Amniotic epithelial cell (primary cell): ENCODE measurements around the gene KHDC1.
"Not testable (repeated sequence)": the region's sequence is repeated elsewhere in the genome, so short reads cannot be mapped to it uniquely, and the experiment has no call there.

Experiments
- DNase-seq: peaks from one replicate; pipeline ENCODE4 v3.0.0-alpha.2; 2010; ENCODE audit warnings: low read depth

The KHDC1 gene

DNA sequence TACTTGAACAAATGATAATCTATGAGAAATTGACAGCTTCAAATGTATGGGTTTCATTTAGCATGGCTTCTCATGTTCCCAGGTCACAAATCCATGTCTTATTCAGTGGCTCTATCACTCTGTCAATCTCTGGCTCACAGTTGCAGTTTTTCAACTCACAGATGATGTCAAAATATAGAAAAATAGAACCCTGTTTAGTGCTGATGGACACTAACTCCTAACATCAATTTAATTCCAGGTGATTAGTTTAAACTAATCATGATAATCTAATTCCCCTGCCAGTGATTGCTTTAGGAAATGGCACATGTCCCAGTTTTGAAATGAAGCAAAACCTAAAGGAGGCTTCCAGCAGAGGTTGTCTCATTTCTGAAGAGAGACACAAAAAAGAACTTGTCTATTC lies 13.0 kb downstream of the KHDC1 start:
- DNase-seq: no peak

DNA sequence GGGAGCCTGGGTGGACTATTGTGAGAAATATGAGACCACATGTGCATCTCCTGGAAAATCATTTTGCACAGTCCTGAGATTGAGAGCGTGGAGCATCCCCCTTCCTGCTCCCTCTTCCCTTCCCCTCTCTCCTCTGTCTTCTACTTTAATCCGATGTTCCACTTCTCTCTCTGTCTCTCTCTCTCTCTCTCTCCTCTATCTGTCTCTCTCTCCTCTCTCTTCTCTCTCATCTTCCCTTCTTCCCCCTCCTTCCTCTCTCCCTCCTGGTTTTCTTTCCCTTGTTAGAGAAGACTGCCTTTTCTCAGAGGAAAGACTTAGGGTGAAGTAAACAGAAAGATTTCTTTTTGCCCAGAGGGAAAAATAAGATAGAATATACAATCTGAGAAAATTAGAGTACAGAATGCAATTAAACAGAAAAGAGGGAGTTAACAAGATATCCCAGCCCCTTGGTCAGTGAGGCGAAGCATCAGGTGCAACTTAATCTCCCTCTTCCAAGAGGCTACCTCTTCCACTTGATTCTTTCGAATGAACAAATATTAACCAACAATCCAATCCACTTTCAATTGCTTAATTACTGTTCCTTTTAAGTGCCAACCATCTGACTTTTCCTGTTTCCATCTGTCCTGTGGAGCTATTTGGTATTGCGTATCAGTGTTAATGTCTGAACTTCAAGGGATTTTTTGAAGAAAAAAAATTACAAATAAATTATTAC lies 14.6 kb downstream of the KHDC1 start:
- DNase-seq: no peak

DNA sequence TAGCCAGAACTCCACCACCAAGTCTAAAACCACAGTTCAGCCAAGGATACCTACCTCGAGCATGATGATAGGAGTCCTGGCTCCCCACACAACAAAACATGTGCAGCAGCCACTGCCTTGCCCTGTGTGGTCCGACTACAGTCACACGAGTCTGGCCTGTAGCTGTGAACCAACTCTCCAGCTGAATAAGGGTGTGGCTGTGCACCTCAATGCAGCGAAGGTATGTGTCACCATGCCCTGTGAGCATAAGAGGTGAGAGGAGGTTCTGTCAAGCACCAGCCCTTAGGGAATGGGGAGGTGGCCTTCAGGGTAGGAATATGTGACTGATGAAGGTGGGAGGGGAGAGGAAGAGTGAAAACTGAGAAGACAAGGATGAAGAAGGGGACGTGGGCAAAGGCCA lies 21.0 kb downstream of the KHDC1 start:
- DNase-seq: no peak

DNA sequence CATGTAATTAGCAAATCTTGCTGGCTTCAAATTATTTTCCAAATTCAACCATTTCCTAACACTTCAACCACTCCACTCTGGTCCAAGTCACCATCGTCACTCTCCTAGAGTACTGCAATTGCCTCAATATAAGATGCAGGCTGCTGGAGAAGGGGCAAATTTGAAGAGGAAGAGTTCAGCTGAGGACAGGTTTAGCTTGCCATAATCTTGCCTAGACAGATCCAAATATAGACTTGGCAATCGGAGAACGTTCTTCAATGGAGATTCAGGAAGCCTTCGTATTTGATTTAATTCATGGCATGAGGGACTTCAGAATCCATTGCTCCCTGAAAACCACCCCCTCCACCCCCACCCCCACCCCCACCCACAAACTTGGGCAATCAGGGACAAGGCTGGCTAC lies 22.3 kb downstream of the KHDC1 start:
- DNase-seq: no peak

DNA sequence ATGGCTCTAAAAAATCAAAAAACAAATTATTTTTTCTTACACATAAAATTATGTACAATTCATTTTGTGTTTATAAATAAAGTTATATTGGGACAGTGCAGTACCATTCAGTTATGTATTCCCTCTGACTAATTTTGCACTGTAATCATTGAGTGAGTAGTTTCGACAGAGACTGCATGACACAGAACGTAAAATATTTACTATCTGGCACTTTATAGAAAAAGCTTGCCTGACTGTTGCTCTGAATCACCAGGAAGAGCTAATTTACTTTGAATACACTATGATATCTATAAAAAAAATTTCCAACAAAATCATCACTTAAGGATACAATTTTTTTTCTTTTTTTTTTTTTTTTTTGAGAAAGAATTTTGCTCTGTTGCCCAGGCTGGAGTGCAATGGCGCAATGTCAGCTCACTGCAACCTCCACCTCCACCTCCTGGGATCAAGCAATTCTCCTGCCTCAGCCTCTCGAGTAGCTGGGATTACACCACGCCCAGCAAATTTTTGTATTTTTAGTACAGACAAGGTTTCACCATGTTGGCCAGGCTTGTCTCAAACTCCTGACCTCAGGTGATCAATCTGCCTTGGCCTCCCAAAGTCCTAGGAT lies 26.7 kb downstream of the KHDC1 start:
- DNase-seq: peak; percentile 93

DNA sequence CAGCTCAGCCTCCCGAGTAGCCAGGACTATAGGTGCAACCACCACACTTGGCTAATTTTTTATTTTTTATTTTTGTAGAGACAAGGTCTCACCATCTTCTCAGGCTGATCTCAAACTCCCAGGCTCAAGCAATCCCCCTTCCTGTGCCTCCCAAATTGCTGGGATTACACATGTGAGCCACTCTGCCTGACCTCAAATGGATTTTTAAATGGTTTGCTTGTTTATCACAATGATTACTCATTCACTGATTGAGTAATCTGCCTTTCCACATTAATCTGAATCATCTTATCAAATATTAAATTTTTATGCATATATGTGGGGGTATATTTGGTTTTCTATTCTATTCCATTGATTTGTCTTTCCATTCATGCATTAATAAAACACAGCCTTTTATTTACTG lies 28.3 kb downstream of the KHDC1 start:
- peak; percentile 87 for DNase-seq

DNA sequence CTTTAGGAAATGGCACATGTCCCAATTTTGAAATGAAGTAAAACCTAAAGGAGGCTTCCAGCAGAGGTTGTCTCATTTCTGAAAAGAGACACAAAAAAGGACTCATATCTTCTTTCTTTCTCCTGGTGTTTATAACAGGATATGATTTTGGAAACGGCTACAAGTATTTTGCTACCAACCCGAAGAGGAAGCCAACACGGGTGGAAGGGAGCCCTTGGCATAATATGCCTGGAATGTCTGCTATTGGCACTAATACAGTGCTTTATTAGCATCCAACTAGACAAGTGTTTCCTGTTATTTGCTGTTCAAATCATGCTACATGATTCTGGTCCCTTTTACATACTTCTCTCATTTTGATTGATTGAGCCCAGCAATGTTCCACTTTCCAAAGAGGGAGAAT lies 29.0 kb downstream of the KHDC1 start:
- DNase-seq: not testable (repeated sequence)

DNA sequence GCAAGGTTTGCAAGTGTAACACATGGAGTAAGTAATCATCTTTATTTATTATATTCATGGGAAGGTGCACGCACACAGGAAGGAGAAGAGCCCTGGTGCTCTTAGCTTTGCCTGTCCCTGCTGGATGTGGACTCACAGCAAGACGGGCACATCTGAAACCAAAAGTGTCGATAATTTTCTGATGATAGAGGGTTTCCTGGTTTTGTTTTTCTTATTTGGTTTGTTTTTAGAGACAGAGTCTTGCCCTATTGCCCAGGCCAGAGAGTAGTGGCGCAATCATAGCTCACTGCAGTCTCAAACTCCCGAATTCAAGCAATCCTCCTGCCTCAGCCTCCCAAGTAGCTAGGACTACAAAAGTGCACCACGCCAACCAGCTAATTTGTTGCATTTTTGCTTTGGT lies 29.9 kb downstream of the KHDC1 start:
- DNase-seq: no peak

DNA sequence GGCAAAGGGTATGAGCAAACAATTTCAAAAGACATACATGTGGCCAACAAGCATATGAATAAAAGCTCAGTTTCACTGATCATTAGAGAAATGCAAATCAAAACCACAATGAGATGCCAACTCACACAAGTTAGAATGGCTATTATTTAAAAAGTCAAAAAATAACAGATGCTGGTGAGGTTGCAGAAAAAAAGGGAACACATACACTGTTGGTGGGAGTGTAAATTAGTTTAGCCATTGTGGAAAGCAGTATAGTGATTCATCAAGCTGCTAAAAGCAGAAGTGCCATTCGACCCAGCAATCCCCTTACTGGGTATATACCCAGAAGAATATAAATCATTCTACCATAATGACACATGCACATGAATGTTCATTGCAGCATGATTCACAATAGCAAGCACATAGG lies 31.0 kb downstream of the KHDC1 start:
- no peak for DNase-seq

DNA sequence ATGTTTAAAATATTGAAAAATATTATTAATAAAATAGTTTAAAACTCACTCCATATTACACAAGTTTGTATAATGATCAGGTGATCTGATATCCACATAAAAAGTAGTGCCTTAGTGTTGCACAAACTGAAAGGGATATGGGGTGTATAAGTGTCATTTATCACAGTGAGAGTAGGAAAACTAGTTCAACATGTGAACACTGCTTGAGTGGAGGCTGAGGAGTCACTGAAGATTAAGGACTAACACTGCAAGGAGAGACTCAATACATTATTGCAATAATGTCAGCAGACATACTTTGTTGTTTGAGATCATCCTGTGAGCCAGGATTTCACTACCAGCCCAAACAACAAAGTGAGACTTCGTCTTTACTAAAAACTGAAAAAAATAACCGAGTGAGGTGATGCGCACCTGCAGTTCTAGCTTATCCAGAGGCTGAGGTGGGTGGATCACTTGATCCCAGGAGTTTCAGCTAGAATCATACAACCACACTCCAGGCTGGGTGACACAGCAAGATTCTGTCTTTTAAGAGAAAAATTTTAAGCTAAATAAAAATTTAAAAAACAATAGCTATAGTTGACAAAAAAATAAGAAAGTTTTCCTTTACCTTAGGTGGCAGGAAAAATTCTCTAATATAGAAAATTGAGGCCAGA lies 35.3 kb downstream of the KHDC1 start:
- no peak for DNase-seq

DNA sequence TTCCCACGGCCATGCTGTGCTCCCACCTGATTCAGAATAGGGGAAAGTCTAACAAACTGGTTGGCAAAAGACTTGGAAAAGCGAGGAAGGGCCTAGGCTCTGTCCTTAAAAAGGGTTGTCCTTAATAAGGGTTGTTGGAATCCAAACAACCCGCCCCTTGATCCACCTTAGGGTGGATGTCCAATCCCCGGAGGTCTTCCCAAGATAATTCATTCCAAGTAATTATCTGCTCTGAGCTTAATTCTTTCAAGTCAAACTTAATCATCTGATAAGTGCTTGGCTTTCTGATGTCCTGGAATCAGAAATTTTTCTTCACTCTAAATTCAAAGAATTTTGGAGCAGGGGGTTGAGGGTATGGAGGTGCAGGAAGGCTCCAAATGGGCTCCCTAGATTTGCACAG lies 37.6 kb downstream of the KHDC1 start, which contains the start of gene KHDC1L:
TSS of gene KHDC1L (minus strand) at position 101 of the 400 bp plus-strand sequence. CDS start at position 13, 88 bp downstream.
- DNase-seq: no peak

DNA sequence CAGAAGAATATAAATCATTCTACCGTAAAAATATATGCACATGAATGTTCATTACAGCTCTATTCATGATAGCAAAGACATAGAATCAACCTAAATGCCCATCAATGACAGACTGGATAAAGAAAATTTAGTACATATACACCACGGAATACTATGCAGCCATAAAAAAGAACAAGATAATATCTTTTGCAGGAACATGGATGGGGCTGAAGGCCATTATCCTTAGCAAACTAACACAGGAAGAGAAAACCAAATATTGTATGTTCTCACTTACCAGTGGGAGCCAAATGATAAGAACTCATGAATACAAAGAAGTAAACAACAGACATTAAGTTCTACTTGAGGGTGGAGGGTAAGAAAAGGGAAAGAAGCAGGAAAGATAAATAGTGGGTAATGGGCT lies 46.1 kb downstream of the KHDC1 start:
- no peak for DNase-seq

DNA sequence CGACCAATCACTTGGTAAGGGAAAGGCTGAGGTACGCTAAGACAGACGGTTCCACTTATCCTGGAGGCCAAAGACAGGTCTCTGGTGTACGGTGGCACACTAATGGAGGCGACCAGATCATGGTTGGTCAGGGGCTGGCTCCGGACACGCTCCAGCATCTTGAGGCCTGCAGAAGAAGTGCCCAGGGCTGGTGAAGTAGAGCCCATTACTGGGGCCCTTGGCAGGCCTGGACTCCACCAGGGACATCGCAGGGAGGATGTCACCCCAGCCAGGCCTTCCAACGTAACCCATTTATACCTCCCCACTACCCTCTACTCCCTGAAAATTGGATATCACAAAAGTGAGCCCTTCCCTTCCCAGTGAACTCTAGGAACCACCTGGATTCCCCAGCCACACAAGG lies 53.9 kb downstream of the KHDC1 start:
- DNase-seq: no peak

DNA sequence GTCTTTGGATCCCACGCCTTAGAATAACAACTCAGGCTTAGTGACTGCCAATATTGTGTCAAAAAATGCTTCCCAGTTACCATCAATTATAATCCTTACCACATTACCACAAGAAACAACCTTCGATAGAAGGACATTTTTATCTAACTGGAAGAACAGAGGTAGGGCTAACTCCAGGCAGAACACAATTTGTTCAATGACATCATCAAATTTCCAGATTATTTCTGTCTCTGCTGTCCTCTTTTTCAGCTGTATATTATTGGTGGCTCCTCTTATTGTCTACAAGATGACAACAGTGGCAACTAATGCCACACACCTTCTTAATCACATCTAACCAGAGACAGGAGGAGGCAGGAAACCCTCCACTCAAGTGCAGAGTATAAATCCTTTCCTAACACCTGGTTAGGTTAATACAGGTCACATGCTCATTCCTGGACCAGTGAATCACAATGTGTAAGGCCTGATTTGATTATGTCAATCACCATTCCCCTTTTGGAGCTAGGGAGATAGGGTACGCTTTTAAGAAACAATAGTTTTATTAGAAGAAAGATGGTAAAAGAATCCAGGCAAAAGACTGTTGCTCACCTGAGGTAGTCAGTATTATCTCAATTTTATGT lies 55.7 kb downstream of the KHDC1 start:
- no peak for DNase-seq

DNA sequence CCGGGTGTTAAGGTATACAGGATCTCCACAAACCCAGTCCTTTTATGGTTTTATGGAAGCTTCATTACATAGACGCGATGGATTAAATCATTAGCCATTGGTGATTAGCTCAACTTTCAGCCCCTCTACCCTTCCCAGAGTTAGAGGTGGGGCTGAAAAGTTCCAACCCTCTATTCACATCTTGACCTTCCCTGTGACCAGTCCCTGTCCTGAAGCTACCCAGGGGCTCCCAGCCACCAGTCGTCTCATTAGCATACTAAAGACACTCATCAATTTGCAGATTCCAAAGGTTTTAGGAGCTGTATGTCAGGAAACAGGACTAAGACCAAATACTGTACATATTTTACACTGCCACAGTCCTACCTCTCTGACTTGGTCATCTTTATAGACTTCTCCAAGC lies 58.7 kb downstream of the KHDC1 start:
- no peak for DNase-seq

DNA sequence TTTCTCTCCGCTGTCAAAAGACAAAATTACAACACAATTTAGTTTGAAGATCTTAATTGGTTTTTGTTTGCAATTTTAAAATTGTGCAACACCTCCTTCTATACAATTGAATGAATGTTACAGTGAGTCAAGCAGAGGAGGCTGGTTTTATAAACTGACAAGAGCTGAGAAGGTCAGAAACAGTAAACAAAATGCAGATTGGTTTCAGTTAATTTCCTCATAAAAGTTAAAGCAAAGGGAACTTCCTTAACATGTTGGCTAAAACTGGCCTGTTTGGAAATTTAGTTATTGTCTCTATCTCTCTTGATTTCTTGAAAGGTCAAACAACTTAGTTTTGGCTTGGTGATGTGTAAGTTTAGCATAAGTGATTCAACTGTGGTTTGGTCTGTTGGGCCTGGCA lies 59.9 kb downstream of the KHDC1 start:
- peak; percentile 15 for DNase-seq

DNA sequence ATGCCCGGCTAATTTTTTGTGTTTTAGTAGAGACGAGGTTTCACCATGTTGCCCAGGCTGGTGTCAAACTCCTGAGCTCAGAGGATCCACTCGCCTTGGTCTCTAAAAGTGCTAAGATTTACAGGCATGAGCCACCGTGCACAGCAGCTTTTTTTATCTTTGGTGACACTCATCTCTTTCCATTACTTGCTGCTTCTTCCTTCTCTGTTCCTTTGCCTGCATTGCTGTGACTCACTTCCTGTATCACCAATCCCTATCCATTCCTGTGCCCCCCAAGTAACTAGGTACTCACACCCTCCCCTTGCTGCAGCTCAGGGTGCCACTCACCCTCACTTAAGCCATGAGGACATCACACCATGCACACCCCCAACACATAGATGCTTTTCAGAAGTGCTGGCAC lies 62.3 kb downstream of the KHDC1 start:
- DNase-seq: no peak

DNA sequence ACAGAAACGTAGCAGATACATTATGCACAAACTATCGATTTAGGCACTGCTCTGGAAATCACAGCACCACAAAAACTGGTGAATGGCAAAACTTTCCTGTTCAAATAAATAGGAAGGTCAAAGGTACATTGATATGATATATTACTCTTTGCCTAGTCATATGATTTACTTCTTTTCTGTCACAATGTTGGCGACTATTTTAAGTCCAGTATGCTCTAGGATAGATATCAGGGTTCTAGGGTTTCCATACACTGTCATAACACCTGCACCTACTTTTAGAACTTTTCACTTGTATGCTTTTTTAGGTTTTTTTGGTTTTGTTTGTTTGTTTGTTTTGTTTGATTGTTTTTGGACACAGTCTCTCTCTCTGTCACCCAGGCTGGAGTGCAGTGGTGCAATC lies 62.7 kb downstream of the KHDC1 start:
- DNase-seq: no peak

DNA sequence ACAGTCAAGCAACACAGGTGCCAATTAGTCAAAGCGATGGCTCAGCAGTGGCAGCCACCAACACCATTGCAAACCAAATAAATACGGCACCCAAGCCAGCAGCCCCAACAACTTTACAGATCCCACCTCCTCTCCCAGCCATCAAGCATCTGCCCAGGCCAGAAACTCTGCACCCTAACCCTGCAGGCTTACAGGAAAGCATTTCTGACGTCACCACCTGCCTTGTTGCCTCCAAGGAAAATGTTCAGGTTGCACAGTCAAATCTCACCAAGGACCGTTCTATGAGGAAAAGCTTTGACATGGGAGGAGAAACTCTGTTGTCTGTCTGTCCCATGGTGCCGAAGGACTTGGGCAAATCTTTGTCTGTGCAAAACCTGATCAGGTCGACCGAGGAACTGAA lies 68.3 kb downstream of the KHDC1 start:
- DNase-seq: no peak

DNA sequence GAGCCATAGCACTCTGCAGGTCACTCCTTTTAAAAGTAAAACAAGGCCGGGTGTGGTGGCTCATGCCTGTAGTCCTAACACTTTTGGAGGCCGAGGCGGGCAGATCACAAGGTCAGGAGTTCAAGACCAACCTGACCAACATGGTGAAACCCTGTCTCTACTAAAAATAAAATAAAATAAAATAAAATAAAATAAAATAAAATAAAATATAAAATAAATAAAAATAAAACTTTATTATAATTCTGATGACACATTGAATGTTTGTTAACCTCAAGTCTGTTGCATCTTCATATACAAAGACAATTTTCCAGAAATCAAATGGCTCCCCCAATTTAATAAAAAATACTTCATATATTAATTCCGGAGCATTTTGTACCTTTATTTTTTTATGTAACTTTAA lies 69.7 kb downstream of the KHDC1 start:
- not testable (repeated sequence) for DNase-seq
